LNCaP clone FGC (cell line): ENCODE results near the gene TACSTD2.
"Not testable (repeated sequence)": the region's sequence is repeated elsewhere in the genome, so short reads cannot be mapped to it uniquely, and the experiment has no call there.

Experiments used
- DNase-seq: peaks from one replicate; pipeline ENCODE4 v3.0.0-alpha.2; 2011; ENCODE audit warnings: low read depth
- H3K4me3 ChIP-seq: 2 replicates; pipeline ENCODE4 v1.5.1; 2011; ENCODE audit warnings: mild to moderate bottlenecking, low read depth, low read length, control low read depth
- TF ChIP-seq, protein P1 (sequence below): IDR thresholded peaks from 2 replicates; pipeline ENCODE4 v1.5.1; 2012; ENCODE audit warnings: mild to moderate bottlenecking; ENCODE audit not compliant: control insufficient read depth, insufficient read depth; ENCODE audit errors: extremely low read depth

The TACSTD2 gene

DNA sequence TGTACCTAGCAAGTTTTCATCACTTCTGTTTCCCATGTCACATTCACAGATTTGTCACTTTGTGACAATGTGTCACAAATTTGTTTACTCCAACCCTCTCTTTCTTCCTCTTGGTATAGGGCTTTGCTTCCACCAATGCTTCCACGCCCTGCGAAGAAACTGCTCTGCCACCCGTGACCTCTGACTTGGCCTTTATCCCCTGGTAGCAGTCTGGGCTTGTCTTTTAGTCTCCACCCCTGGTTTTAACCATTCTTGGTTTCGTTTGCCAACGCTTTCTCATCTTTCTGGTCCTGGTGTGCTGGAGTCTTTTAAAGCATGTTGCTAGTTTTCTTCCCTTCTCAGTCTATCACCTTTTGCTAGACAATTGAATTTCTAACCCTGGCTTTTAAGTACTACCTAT lies 8.1 kb downstream of the TACSTD2 start:
- TF ChIP-seq, protein P1, sequence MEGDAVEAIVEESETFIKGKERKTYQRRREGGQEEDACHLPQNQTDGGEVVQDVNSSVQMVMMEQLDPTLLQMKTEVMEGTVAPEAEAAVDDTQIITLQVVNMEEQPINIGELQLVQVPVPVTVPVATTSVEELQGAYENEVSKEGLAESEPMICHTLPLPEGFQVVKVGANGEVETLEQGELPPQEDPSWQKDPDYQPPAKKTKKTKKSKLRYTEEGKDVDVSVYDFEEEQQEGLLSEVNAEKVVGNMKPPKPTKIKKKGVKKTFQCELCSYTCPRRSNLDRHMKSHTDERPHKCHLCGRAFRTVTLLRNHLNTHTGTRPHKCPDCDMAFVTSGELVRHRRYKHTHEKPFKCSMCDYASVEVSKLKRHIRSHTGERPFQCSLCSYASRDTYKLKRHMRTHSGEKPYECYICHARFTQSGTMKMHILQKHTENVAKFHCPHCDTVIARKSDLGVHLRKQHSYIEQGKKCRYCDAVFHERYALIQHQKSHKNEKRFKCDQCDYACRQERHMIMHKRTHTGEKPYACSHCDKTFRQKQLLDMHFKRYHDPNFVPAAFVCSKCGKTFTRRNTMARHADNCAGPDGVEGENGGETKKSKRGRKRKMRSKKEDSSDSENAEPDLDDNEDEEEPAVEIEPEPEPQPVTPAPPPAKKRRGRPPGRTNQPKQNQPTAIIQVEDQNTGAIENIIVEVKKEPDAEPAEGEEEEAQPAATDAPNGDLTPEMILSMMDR: no peak
- H3K4me3 ChIP-seq: no peak overlapping the region

DNA sequence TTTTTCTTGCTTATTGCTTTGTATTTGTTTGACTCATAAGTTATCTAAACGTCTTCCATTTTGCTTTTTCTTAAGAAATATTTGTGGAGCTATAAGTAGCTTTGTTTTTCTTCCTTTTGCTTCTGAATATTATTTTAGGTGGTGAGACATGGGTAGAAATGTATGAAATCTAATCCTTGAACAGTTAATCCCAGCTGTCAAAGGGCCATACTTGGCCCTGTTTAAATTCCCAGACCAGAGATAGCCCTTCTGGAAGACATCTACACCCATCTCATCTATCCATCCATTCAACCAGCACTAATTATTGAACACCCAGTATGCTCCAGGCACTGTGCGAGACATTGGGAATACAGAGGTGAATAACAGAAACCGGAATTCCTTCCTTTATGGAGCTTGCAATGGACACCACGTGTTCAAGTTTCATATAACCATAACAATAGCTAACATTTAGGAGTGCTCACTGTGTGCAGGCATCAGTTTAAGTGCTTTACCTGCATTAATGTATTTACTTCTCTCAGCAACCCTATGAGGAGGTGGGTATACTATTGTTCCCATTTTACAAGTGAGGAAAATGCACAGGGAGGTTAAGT lies 8.7 kb downstream of the TACSTD2 start:
- no peak overlapping the region for H3K4me3 ChIP-seq
- DNase-seq: no peak
- TF ChIP-seq, protein P1: no peak

More for the DNA sequence above, 8.1 kb downstream of the TACSTD2 start:
- no peak for DNase-seq

DNA sequence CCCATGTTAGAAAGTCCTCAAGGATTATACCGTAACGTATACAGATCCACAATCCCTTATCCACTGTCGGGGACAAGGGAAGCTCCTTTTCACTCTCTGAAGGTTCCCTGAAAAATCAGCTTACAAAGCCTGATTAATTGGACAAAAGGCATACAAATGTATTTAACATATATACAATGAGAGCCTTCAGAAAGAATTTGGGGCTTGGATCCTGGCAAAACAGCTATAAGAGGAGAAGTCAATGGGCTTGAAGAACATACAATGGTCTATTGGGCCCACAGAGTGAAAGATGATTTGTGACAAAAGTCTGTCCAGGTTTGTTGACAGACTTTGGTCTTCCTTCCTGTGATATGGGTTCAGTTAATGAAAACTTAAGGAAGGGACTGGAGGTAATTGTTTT lies 10.7 kb downstream of the TACSTD2 start:
- TF ChIP-seq, protein P1: no peak
- DNase-seq: no peak
- H3K4me3 ChIP-seq: no peak overlapping the region

DNA sequence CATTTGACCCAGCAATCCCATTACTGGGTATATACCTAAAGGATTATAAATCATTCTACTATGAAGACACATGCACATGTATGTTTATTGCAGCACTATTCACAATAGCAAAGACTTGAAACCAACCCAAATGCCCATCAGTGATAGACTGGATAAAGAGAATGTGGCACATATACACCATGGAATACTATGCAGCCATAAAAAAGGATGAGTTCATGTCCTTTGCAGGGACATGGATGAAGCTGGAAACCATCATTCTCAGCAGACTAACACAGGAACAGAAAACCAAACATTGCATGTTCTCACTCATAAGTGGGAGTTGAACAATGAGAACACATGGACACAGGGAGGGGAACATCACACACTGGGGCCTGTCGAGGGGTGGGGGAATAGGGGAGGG lies 13.3 kb downstream of the TACSTD2 start:
- not testable (repeated sequence) for H3K4me3 ChIP-seq, DNase-seq

DNA sequence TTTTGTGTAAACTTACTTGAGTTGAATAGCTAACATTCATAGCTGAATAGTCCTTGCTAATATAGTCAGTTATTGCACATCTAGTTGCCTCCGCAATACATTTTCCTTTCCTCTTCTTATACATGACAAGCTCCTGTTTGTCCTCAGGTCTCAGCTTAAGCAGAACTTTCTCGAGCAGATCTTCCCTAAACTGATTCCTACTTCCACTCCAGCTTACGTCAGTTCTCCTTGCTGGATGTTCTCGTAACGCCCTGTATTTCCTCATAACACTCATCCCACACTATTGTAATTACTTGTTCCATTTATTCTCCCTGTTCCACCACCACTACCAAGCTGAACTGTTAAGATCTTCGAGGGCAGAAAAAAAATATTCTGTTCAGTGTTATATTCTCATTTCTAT lies 15.4 kb downstream of the TACSTD2 start:
- TF ChIP-seq, protein P1: no peak
- no peak overlapping the region for H3K4me3 ChIP-seq
- DNase-seq: no peak

DNA sequence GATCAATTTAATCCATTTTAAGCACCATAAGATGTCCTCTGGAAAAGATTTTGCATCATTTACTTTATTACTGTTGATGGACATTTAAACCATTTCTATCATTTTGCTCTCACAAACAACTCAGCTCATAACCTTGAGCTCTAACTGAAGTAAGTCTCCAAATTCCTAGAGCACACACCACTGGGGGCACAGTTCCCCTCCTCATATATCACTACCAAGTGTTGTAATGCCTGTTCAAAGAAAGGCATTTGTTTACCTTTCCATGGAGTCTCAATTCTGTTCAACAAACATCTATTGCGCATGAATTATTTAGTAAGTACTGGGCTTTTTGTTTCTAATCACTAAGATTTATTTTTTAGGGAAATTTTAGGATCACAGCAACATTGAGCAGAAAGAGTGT lies 21.7 kb downstream of the TACSTD2 start:
- H3K4me3 ChIP-seq: no peak overlapping the region
- TF ChIP-seq, protein P1: no peak
- no peak for DNase-seq

DNA sequence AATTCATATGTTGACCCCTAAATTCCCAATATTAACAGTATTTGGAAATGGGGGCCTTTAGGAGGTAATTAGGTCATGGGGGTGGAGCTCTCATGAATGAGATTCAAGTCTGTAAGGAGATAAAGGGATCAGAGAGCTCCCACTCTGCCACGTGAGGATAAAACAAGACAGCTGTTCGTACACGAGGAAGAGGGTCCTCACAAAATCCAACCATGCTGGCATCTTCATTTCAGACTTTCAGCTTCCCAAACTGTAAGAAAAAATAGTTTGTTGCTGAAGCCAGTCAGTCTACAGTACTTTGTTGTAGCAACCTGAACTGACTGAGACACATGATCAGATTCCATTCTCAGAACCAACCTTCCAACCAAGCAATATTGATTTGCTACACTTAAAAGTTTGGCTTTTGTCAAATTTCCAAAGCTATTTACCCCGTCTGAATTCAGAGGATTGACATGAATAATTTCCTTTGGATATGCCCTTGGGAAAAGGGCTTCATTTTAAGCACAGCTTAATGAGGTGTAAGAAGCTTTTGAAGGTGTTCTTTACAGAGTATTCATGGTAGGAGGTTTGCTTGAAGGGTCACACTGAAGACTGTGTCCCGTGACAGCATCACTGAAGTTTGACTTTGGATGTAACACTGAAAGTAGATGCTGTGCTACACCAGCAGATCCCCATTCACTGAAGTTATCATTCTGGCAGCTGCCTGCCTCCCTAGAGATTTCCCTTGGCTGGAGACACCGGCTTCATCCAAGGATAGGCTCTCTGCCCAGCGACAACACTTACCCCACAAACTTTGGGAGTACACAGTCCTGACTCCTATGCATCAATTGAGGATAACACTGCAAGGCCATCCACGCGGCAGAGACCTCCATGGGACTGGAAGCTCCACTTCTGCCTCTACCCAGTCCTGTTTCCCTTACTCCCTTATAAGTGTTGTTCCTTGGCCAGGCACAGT lies 25.6 kb downstream of the TACSTD2 start:
- no peak for DNase-seq
- TF ChIP-seq, protein P1: no peak
- H3K4me3 ChIP-seq: no peak overlapping the region

DNA sequence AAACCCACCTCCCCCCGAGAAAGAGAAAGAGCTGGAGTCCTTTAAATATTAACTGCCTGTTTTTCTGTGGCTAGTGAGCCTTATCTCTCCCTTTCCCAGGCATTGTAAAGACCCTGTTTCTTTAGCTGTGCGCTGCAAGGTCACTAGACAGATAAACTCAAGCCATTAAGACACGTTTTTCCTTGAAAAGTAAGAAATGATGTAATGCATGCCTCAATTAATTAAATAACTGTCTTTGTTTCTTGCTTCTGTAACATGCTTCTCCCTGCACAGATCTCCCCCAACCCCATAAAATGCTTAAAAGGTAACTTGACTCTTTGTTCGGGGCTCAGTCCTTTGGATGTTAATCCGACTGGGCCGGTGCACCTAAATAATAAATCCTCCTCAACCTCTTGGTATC lies 27.8 kb downstream of the TACSTD2 start:
- not testable (repeated sequence) for H3K4me3 ChIP-seq, DNase-seq
